ENCODE results near the gene IGF1. TPM values are rescaled to one million over a fixed set of nuclear protein-coding genes. Genes with fewer than 3 reads are reported as not detected.
A peak's percentile ranks its signal among the peaks of the same experiment; 100 is the strongest.

Gene IGF1
- total and polyA plus RNA-seq, 5 experiments from 2014 or later: 0.05 to 0.16 TPM; not detected in 3

- peaks cover 0 to 8% (median 4%) of the 10 kb centered on the region in 5 donors for H3K27me3 Mint-ChIP-seq
- H3K27ac Mint-ChIP-seq: no peak overlapping the region
- ATAC-seq: no peak
- H3K9me3 Mint-ChIP-seq: no peaks in the 10 kb centered on the region
- H3K4me1 Mint-ChIP-seq: no peaks in the 10 kb centered on the region
- no peak for DNase-seq
- no peaks in the 10 kb centered on the region for H3K36me3 Mint-ChIP-seq
- POLR2A ChIA-PET: no interaction called here
- no peak overlapping the region for H3K4me3 Mint-ChIP-seq
These were observed 52.8 kb downstream of the IGF1 start for GRCh38 chr12:102427543-102427941.

- POLR2A ChIA-PET: no interaction called here
- Mint-ChIP-seq H3K4me1 (no peaks in the 10 kb centered on the region), H3K27me3 (peaks cover 0 to 8% (median 4%) of the 10 kb centered on the region in 5 donors), H3K27ac (no peak overlapping the region), H3K4me3 (no peak overlapping the region), H3K9me3 (no peaks in the 10 kb centered on the region), H3K36me3 (no peaks in the 10 kb centered on the region)
- DNase-seq (no peak), ATAC-seq (no peak)
These were observed 53.5 kb downstream of the IGF1 start for GRCh38 chr12:102426599-102427542.

GRCh38 chr12:102425109-102426039 is 55.0 kb downstream of the IGF1 start:
- Mint-ChIP-seq H3K9me3 (no peaks in the 10 kb centered on the region), H3K36me3 (no peaks in the 10 kb centered on the region), H3K27me3 (peaks cover 0 to 2% (median 0%) of the 10 kb centered on the region in 5 donors), H3K27ac (no peak overlapping the region), H3K4me3 (no peak overlapping the region), H3K4me1 (peaks cover 0 to 2% (median 0%) of the 10 kb centered on the region in 4 donors)
- DNase-seq (no peak), ATAC-seq (no peak)
- POLR2A ChIA-PET: no interaction called here

- Mint-ChIP-seq H3K4me3 (no peak overlapping the region), H3K27ac (no peak overlapping the region), H3K36me3 (no peaks in the 10 kb centered on the region), H3K27me3 (peaks cover 0 to 4% (median 2%) of the 10 kb centered on the region in 5 donors), H3K9me3 (no peaks in the 10 kb centered on the region), H3K4me1 (peaks cover 0 to 2% (median 0%) of the 10 kb centered on the region in 4 donors)
- DNase-seq (no peak), ATAC-seq (no peak)
- POLR2A ChIA-PET: no interaction called here
These were observed 56.9 kb downstream of the IGF1 start for GRCh38 chr12:102423462-102423861.

- peaks cover 0 to 12% (median 7%) of the 10 kb centered on the region in 5 donors for H3K27me3 Mint-ChIP-seq
- peaks cover 0 to 2% (median 0%) of the 10 kb centered on the region in 4 donors for H3K4me1 Mint-ChIP-seq
- no peaks in the 10 kb centered on the region for H3K36me3 Mint-ChIP-seq
- H3K9me3 Mint-ChIP-seq: no peaks in the 10 kb centered on the region
- POLR2A ChIA-PET: no interaction called here
- H3K4me3 Mint-ChIP-seq: no peak overlapping the region
- DNase-seq (peak in 1 of 10 donors; percentile 1), ATAC-seq (no peak)
- no peak overlapping the region for H3K27ac Mint-ChIP-seq
These were observed 58.4 kb downstream of the IGF1 start for GRCh38 chr12:102421802-102422583.

GRCh38 chr12:102419094-102419764 is 61.1 kb downstream of the IGF1 start:
- Mint-ChIP-seq H3K36me3 (no peaks in the 10 kb centered on the region), H3K9me3 (no peaks in the 10 kb centered on the region), H3K4me1 (peaks cover 0 to 2% (median 0%) of the 10 kb centered on the region in 4 donors), H3K27me3 (peaks cover 3 to 20% (median 7%) of the 10 kb centered on the region in 5 donors), H3K27ac (no peak overlapping the region), H3K4me3 (no peak overlapping the region)
- POLR2A ChIA-PET: no interaction called here
- DNase-seq (no peak), ATAC-seq (no peak)

- H3K27me3 Mint-ChIP-seq: peaks cover 3 to 20% (median 7%) of the 10 kb centered on the region in 5 donors
- ATAC-seq (no peak), DNase-seq (no peak)
- no peaks in the 10 kb centered on the region for H3K36me3 Mint-ChIP-seq
- H3K4me1 Mint-ChIP-seq: peaks cover 0 to 2% (median 0%) of the 10 kb centered on the region in 4 donors
- POLR2A ChIA-PET: no interaction called here
- no peak overlapping the region for H3K4me3 Mint-ChIP-seq
- H3K9me3 Mint-ChIP-seq: no peaks in the 10 kb centered on the region
- H3K27ac Mint-ChIP-seq: no peak overlapping the region
These were observed 63.3 kb downstream of the IGF1 start for GRCh38 chr12:102417055-102417454.

GRCh38 chr12:102415515-102415914 is 64.8 kb downstream of the IGF1 start:
- no peak for DNase-seq
- Mint-ChIP-seq H3K27me3 (peaks cover 5 to 20% (median 9%) of the 10 kb centered on the region in 5 donors), H3K4me3 (no peak overlapping the region), H3K36me3 (no peaks in the 10 kb centered on the region), H3K4me1 (no peaks in the 10 kb centered on the region), H3K9me3 (no peaks in the 10 kb centered on the region), H3K27ac (no peak overlapping the region)
- POLR2A ChIA-PET: no interaction called here
- no peak for ATAC-seq

- Mint-ChIP-seq H3K27me3 (peaks cover 5 to 26% (median 11%) of the 10 kb centered on the region in 5 donors), H3K9me3 (peaks cover 0 to 3% (median 0%) of the 10 kb centered on the region in 9 donors), H3K4me1 (no peaks in the 10 kb centered on the region), H3K27ac (no peak overlapping the region), H3K36me3 (no peaks in the 10 kb centered on the region), H3K4me3 (no peak overlapping the region)
- DNase-seq (no peak), ATAC-seq (no peak)
- POLR2A ChIA-PET: no interaction called here
These were observed 67.0 kb downstream of the IGF1 start for GRCh38 chr12:102413396-102413795.

- no peaks in the 10 kb centered on the region for H3K36me3 Mint-ChIP-seq
- DNase-seq: no peak
These were observed 69.9 kb downstream of the IGF1 start for GRCh38 chr12:102410511-102410910.

GRCh38 chr12:102408487-102409297 is 71.7 kb downstream of the IGF1 start:
- peaks cover 6 to 20% (median 11%) of the 10 kb centered on the region in 5 donors for H3K27me3 Mint-ChIP-seq
- ATAC-seq: no peak
- H3K4me3 Mint-ChIP-seq: no peak overlapping the region
- H3K4me1 Mint-ChIP-seq: no peaks in the 10 kb centered on the region
- no peak for DNase-seq
- H3K9me3 Mint-ChIP-seq: peaks cover 0 to 6% (median 0%) of the 10 kb centered on the region in 9 donors
- POLR2A ChIA-PET: no interaction called here
- no peak overlapping the region for H3K27ac Mint-ChIP-seq
- no peaks in the 10 kb centered on the region for H3K36me3 Mint-ChIP-seq

More at GRCh38 chr12:102410511-102410910, 69.9 kb downstream of the IGF1 start:
- Mint-ChIP-seq H3K4me3 (no peak overlapping the region), H3K27ac (no peak overlapping the region), H3K9me3 (peaks cover 0 to 3% (median 0%) of the 10 kb centered on the region in 9 donors), H3K27me3 (peaks cover 4 to 11% (median 10%) of the 10 kb centered on the region in 5 donors), H3K4me1 (no peaks in the 10 kb centered on the region)
- POLR2A ChIA-PET: no interaction called here
- ATAC-seq: no peak

All from naive thymus-derived CD8-positive, alpha-beta T cell (primary cell).